HG03196 (cell line): Measurements from ENCODE around the gene TERC.

Experiments
- ATAC-seq: cut with Tn5 transposase; IDR thresholded peaks from one replicate; pipeline ENCODE4 v1.9.1; 2021; ENCODE audit not compliant: unreplicated experiment

TERC gene

GRCh38 chr3:169764882-169765612 lies at the start of gene TERC:
Gene TERC, minus strand, starts transcription at chr3:169765060.
- peak; percentile 77 for ATAC-seq

GRCh38 chr3:169813757-169814517 lies 49.1 kb upstream of the TERC start:
- ATAC-seq, result peak; percentile 76

GRCh38 chr3:169813278-169813677 lies 48.4 kb upstream of the TERC start:
- no peak for ATAC-seq

GRCh38 chr3:169812332-169813235 lies 47.7 kb upstream of the TERC start, which contains the start of the genes LRRC34 and LRRIQ4:
Gene LRRC34, minus strand, starts transcription at chr3:169812904. Its CDS starts 356 bp downstream, at chr3:169812548.
Gene LRRIQ4, plus strand, starts transcription at chr3:169812870. Its CDS starts 9,052 bp downstream, at chr3:169821922.
- ATAC-seq, result peak; percentile 84

- no peak for ATAC-seq
Measured at GRCh38 chr3:169811631-169812331, 46.9 kb upstream of the TERC start.

- ATAC-seq, result no peak
Measured at GRCh38 chr3:169809230-169809795, 44.5 kb upstream of the TERC start.

- no peak for ATAC-seq
Measured at GRCh38 chr3:169804681-169805080, 39.8 kb upstream of the TERC start.

GRCh38 chr3:169792359-169792758 lies 27.5 kb upstream of the TERC start:
- ATAC-seq, result no peak

- ATAC-seq, result no peak
Measured at GRCh38 chr3:169790687-169791429, 26.0 kb upstream of the TERC start.

- no peak for ATAC-seq
Measured at GRCh38 chr3:169790219-169790618, 25.4 kb upstream of the TERC start.

- ATAC-seq, result no peak
Measured at GRCh38 chr3:169787791-169788190, 22.9 kb upstream of the TERC start.

- ATAC-seq, result no peak
Measured at GRCh38 chr3:169787120-169787519, 22.3 kb upstream of the TERC start.

- ATAC-seq, result no peak
Measured at GRCh38 chr3:169781209-169781855, 16.5 kb upstream of the TERC start.

- ATAC-seq, result no peak
Measured at GRCh38 chr3:169780742-169781141, 15.9 kb upstream of the TERC start.

GRCh38 chr3:169777822-169778221 lies 13.0 kb upstream of the TERC start:
- ATAC-seq, result no peak

GRCh38 chr3:169774186-169774585 lies 9.3 kb upstream of the TERC start:
- no peak for ATAC-seq

GRCh38 chr3:169772897-169773816 lies 8.3 kb upstream of the TERC start, which contains the start of gene MYNN:
Gene MYNN, plus strand, starts transcription at chr3:169773396. Its CDS starts 900 bp downstream, at chr3:169774296.
- peak; percentile 86 for ATAC-seq
